Erythroblast (primary cell): Measurements from ENCODE around the gene DMD.

Experiments
- GATA1 ChIP-seq: IDR thresholded peaks from 2 replicates; pipeline ENCODE4 v1.6.1; 2011; ENCODE audit warnings: low read depth, mild to moderate bottlenecking, control low read depth, low read length, moderate library complexity
- POLR2A ChIP-seq: IDR thresholded peaks from 2 replicates; pipeline ENCODE4 v1.6.1; 2011; ENCODE audit warnings: mild to moderate bottlenecking, low read length

DNA sequence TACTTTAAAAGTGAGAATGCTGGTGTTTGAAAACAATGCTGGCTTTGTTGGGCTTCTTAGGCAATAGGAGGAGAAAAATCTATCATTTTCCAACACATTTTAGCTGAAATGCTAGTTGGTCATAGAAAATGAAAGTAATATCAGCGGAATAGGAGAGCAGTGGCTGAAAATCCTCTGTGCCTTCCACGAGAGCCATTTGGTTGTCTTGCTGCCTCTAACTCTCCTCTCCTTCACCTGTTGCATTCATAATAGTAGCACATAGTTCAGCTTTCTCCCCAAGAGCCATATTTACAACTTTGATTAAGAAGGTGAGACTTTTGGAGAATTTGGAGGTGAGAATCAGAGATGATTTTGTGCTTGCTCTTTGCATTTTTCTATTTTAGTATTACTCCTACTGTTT is 1290.1 kb downstream of the DMD start:
- TF ChIP-seq POLR2A, result no peak
- TF ChIP-seq GATA1, result no peak
